ENCODE data around the gene ZNF491.
A peak's percentile ranks its signal among the peaks of the same experiment; 100 is the strongest.
"Not testable (repeated sequence)": the region's sequence is repeated elsewhere in the genome, so short reads cannot be mapped to it uniquely, and the experiment has no call there.

Gene ZNF491

DNA sequence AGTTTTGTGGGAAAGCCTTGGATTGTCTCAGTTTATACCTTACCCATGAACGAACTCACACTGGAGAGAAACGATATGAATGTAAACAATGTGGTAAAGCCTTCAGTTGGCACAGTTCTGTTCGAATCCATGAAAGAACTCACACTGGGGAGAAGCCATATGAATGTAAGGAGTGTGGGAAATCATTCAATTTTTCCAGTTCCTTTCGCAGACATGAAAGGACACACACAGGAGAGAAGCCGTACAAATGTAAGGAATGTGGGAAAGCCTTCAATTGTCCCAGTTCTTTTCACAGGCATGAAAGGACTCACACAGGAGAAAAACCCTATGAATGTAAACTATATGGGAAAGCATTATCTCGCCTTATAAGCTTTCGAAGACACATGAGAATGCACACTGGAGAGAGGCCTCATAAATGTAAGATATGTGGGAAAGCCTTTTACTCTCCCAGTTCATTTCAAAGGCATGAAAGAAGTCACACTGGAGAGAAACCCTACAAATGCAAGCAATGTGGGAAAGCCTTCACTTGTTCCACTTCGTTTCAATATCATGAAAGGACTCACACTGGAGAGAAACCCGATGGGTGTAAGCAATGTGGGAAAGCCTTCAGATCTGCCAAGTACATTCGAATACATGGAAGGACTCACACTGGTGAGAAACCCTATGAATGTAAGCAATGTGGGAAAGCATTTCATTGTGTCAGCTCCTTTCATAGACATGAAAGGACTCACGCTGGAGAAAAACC, 8.2 kb downstream of the ZNF491 start:
- DNase-seq (ENCODE audit: low read depth in 2 of 2): no peak

DNA sequence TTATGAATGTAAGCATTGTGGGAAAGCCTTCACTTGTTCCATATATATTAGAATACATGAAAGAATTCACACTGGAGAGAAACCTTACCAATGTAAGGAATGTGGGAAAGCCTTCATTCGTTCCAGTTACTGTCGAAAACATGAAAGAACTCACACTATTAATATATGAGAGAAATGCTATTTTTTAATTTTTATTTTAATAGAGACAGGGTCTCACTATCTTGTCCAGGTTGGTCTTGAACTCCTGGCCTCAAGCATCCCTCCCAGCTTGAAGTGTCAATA, 8.7 kb downstream of the ZNF491 start:
- DNase-seq (ENCODE audit: low read depth in 2 of 2): no peak

DNA sequence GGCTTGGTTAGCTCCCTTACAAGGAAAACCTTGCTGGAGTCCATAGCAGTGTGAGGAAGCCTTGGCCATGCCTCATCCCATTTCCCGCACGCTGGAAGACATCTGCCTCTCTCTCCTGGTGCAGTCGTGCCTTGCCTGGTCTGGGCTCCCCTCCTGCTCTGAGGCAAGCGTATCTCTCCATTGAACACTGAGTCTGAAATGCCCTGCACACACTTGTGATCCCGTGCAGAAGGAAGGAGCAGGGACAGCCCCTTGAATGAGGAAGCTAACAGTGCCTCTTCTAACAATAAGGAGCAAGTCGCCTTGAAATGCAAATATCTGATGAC, 15.3 kb downstream of the ZNF491 start:
- DNase-seq (ENCODE audit: low read depth in 2 of 2): no peak

DNA sequence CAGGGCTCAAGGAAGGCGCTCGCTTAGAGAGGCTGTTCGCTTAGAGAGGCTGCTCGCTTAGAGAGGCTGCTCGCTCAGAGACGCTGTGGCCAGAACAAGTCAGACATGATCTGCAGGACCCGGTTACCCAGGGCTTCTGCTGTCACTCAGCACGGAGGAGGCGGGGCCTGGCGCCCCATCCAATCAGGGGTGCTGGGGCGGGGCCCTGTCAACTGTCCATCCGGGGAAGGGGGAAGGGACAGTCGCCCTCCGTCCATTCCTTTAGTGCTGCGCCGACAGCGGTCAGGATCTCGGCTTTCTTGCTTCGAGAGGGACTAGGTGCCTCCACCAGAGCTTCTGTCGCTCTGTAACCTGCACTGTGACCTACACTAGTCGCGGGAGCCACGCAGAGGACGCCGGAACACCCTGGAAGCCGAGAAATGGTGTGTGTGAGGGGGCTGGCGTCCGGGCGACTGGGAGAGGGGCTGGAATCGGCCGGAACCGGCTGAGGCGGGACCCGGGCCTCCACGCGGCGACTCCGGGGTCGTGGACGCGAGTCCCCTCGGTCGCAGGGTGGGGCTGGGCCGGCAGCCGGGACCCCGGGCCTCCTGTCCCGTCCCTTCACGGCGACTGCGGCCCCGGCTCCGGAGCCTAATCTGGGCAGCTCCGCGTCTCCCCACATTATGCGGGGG, 15.8 kb downstream of the ZNF491 start, which contains the start of gene ZNF440:
ZNF440 (plus strand) TSS at position 245 of the 671 bp plus-strand sequence; CDS start at position 420, 175 bp downstream.
- DNase-seq (ENCODE audit: low read depth in 2 of 2): peak; percentile 65 to 69

DNA sequence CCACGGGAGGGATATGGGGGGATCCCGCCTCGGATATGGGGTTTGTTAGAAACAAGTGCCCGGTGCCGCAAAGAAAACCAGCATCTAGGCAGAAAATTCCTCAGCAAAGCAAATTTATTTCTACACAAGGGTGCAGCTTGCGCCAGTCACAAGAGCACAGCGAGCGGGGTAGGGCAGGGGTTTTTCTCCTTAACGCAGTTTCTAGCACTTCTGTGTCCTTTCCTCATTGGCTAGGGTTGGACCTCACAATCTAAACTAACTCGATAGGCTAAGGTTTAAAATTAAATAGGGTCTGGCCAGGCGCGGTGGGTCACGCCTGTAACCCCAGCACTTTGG, 16.3 kb downstream of the ZNF491 start:
- no peak for DNase-seq (ENCODE audit: low read depth in 2 of 2)

DNA sequence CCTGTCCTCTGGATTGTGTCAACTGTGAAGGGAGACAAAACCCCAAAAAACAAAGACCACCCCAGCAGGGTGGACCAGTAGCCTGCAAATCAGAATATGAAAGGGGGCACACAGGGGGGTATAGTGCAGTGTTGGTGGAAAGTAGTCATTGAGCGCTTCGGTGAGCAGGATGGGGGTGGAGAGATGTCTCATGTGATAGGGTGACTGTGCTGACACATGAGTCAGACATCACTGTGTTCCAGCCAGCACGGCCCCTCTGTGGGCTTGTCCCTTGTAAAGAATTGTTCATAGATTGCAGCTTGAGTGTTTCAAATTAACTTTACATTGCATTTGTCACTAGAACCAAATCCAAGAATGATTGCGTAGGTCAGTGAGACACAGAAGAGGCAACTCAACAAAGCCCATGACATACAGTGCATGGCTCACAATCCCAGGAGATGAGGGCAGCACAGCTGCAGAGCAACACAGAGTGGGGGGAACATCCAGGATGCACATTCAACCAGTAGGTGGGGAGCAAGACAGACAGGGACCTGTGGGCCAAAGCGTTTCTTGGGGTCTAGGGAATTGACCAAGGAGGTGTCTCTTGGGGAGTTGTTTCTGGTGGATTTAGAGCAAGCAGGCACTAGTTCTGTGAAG, 23.3 kb downstream of the ZNF491 start:
- no peak for DNase-seq (ENCODE audit: low read depth in 2 of 2)

DNA sequence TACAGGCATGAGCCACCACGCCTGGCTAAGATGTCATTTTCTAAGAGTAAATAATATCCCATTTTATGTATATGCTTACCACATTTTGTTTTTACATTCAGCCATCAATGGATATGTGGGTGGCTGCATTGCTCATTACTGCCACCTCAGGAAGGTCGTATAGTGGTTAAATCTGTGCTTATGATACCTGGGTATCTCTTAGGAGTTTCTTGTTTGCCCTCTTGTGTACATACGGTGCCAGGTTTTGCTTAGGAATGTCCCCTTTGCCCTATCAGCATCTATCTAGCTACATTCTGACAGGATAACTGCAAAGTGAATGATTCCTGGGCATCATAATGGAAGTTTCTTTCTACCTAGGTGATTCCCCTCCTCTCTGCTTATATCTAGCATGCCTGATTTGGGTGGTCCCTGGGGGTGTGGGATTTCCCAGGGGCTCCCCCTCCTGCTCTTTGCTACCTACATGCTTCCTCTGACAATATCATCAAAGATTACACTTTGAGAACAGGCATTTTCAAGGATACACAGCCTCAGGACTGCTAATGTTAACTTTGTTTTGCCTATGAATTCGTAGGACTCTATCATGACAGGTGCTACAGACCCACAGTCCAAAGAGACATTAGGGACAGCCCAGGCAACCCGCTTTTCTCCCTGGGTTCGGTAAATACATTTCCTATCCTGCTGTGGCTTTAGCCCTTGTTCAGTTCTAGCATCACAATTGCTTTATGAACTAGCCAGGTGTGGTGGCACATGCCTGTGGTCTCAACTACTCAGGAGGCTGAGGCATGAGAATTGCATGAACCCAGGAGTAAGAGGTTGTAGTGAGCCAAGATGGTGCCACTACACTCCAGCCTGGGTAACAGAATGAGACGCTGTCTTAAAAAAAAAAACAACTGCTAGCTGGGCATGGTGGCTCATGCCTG, 30.9 kb downstream of the ZNF491 start:
- DNase-seq (ENCODE audit: low read depth in 2 of 2): not testable (repeated sequence)

DNA sequence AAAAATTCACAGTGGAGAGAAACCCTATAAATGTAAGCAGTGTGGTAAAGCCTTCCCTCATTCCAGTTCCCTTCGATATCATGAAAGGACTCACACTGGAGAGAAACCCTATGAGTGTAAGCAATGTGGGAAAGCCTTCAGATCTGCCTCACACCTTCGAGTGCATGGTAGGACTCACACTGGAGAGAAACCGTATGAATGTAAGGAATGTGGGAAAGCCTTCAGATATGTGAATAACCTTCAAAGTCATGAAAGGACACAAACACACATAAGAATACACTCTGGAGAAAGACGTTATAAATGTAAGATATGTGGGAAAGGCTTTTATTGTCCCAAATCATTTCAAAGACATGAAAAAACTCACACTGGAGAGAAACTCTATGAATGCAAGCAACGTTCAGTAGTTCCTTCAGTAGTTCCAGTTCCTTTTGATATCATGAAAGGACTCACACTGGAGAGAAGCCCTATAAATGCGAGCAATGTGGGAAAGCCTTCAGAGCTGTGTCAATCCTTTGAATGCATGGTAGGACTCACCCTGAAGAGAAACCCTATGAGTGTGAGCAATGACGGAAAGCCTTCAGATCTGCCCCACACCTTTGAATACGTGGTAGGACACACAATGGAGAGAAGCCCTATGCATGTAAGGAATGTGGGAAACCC, 34.1 kb downstream of the ZNF491 start:
- no peak for DNase-seq (ENCODE audit: low read depth in 2 of 2)

DNA sequence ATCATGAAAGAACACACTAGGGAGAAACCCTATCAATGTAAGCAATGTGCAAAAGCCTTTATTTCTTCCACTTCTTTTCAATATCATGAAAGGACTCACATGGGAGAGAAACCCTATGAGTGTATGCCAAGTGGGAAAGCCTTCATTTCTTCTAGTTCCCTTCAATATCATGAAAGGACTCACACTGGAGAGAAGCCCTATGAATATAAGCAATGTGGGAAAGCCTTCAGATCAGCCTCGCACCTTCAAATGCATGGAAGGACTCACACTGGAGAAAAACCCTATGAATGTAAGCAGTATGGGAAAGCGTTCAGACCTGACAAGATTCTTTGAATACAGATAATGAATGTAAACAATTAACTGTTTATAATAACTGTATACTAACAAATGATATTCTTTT, 35.2 kb downstream of the ZNF491 start:
- no peak for DNase-seq (ENCODE audit: low read depth in 2 of 2)

DNA sequence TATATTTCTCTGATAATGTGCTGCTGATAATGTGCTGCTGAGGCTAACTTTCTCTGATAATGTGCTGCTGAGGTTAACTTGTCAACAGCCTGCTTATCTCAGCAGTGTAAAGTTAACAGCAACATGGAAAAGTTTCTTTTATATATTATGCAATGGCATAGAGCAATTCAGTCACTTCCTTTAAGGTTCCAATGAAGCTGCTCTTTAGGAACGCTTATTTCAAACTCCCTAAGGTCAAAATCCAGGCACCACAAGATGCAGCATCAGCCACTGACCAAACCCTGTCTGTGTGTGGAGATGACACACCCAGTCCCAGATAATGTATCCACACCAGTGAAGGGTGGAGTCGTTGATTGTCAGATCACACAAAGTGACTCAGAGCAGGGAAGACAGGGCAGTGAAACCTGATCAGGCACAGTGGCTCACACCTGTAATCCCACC, 37.3 kb downstream of the ZNF491 start:
- not testable (repeated sequence) for DNase-seq (ENCODE audit: low read depth in 2 of 2)

DNA sequence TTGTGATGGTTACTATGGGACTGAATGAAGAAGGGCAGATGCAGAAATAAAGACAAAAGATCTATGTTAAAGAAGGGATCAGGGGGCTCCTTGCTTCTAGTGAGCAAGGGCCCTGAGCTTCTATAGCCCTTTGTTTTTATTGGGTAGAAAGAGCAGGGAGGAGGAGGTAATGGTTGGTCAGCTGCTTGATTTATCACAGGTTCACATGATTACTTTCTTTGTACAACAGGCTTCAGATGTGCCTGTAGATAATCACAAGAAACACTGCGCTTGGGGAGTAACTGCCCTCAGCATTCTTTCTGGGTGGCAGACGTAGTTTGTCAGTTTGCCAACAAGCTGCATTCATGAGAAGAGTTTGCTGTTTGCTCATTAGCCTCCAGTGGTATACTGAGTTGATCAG, 45.4 kb downstream of the ZNF491 start:
- no peak for DNase-seq (ENCODE audit: low read depth in 2 of 2)

DNA sequence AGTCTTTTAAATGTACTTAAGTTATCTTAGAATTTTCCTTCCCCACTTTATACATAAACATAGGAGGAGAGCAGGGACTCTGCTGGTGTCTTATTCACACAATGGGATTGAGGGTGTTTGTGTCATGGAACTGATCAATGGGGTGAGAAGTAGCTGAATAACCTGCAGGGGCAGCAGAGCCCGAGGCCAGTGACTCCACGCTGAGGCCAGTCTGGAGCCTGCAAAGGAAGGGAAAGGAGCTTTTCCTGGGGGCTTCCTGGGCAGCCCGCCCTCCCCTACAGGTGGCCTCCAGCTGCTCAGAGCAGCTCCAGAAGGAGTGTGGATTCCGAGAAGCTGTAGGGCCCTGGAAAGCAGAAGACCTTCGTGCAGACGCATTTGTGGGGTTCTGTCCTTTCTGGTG, 49.3 kb downstream of the ZNF491 start:
- not testable (repeated sequence) for DNase-seq (ENCODE audit: low read depth in 2 of 2)

DNA sequence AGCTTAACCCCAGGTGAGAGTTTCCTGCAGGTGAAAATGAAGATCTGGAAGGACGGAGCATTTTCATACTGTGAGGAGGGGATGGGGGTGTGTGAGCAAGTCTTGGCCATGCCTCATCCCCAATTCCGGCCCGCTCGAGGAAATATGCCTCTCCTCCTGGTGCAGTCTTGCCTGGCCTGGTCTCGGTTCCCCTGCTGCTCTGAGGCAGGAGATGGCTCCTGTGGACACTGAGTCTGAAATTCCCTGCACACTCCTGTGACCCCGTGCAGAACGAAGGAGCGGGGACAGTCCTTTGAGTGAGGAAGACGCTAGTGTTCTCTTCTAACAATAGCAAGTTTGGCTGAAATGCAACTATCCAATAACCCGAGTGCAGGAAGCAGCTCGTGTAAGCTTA, 49.9 kb downstream of the ZNF491 start:
- DNase-seq (ENCODE audit: low read depth in 2 of 2): no peak

DNA sequence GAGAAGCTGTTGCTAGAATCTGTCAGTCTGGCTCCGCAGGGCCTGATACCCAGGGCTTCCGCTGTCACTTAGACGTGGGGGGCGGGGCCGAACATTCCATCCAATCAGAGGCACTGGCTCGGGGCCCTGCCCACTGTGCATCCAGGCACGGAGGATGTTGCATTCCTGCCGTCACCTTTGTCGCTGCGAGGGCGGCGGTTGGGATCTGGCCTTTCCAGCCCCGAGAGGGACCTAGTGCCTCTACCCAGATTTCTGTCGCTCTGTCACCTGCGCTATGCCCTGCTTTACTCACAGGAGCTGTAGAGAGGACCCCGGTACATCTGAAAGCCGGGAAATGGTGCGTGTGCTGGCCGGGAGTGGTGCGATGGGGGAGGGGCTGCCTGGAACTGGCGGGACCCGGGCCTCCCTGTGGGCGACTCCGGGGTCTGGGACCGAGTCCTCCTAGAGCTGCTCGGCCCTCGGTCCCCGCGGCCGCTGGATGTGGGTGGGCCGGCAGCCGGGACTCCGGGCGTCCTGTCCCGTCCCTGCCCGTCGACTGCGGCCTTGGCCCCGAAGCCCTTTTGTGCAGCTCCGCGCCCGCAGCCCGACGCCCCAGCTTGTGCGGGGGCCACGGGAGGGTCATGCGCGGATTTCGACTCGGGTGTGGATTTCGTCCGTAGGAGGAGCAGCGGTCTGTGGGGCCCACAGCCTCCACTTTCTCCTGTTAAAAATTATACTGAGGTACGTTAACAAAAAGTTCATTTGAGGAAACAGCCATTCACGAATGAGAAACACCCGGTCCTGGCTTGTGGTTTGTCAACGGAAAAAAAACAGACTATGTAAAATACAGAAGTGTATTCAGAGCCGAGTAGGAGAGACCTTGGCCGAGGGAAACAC, 50.5 kb downstream of the ZNF491 start, which contains the start of gene ZNF439:
ZNF439 (plus strand) TSS at position 133 of the 876 bp plus-strand sequence; CDS start at position 275, 142 bp downstream.
- peak; percentile 60 to 79 for DNase-seq (ENCODE audit: low read depth in 2 of 2)

DNA sequence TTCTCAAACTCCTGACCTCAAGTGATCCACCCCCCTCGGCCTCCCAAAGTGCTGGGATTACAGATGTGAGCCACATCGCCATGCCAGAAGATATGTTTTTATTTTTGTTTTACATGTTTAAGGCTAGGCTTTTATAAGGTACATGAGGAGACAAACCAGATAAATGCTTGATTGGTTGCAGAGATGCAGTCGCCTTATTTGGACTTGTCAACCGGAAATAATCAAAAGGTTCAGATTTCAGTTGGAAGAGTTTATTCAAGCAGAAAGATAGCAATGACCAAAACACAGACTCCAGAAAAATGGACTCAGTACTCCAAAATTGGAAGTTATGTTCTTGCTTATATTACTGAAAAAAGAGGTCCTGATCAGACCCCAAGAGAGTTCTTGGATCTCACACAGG, 52.0 kb downstream of the ZNF491 start:
- not testable (repeated sequence) for DNase-seq (ENCODE audit: low read depth in 2 of 2)

DNA sequence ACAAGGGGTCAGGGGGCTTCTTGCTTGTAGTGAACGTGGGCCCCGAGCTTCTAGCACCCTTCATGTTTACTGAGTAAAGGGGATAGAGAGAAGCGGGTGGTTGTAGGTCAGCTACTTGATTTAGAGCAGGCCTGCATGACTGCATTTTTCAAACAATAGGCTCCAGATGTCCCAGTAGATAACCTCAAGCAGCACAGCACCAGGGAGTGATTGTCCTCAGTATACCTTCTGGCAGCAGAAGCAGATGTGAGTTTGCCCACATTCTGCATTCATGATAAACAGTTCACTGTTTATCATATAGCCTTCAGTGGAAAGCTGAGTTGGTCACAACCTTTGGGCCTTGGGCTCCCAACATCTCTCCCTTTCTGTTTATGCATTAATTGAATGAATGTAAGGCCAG, 55.0 kb downstream of the ZNF491 start:
- no peak for DNase-seq (ENCODE audit: low read depth in 2 of 2)

DNA sequence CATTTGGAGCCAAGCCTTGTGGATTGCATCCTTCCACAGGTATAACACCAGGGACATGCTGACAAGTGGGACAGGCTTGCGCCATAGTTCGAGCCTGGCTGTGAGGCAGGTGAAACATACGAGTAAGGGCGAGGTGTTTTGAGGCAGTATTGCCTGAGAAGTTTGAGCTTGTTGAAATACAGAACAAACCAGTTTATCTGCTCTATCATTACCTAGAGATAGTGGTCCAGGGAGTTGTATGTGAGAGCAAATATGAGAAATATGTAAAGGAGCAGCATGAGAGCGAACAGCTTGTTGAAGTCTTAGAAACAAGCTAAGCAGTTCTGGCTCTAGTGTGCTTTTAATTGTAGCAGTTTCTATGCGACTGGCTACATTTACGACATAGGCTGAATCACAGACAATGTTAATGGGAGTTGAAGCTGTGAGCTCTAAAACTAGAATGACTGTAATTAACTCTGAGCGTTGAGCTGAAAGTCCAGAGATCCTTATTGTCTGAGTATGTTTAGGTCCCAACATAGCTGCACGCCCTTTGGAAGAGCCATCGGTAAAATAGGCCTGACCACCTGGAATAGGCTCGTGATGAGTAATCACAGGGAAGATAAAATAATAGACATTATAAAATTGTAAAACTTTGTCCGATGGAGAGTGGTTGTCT, 58.4 kb downstream of the ZNF491 start:
- DNase-seq (ENCODE audit: low read depth in 2 of 2): no peak

All from activated CD8-positive, alpha-beta memory T cell treated with anti-CD3 and anti-CD28 coated beads for 4 hours (primary cell).